IPS-18c (cell line): ENCODE measurements around the gene BRD8.
"Not testable (repeated sequence)": the region's sequence is repeated elsewhere in the genome, so short reads cannot be mapped to it uniquely, and the experiment has no call there.

Source experiments
- H3K4me3 ChIP-seq: 2 replicates; pipeline ENCODE4 v1.7.0; 2013; ENCODE audit warnings: low read depth, mild to moderate bottlenecking, low read length, moderate library complexity; ENCODE audit not compliant: insufficient read depth
- H3K9me3 ChIP-seq: one replicate; pipeline ENCODE4 v1.6.1; 2013; ENCODE audit warnings: mild to moderate bottlenecking, low read length, moderate library complexity; ENCODE audit not compliant: control insufficient read depth, insufficient read depth

BRD8 gene

GRCh38 chr5:138170299-138170698, 8.1 kb downstream of the BRD8 start:
- Histone ChIP-seq H3K9me3 (no peaks in the 10 kb centered on the region), H3K4me3 (no peak overlapping the region)

GRCh38 chr5:138169124-138169523, 9.3 kb downstream of the BRD8 start:
- Histone ChIP-seq H3K4me3 (no peak overlapping the region), H3K9me3 (no peaks in the 10 kb centered on the region)

GRCh38 chr5:138163721-138164120, 14.7 kb downstream of the BRD8 start:
- Histone ChIP-seq H3K4me3 (no peak overlapping the region), H3K9me3 (no peaks in the 10 kb centered on the region)

GRCh38 chr5:138160706-138161105, 17.7 kb downstream of the BRD8 start:
- Histone ChIP-seq H3K4me3 (no peak overlapping the region), H3K9me3 (no peaks in the 10 kb centered on the region)

- no peak overlapping the region for H3K4me3 ChIP-seq
- no peaks in the 10 kb centered on the region for H3K9me3 ChIP-seq
Observed at GRCh38 chr5:138159666-138160065, 18.8 kb downstream of the BRD8 start.

GRCh38 chr5:138157626-138158025, 20.8 kb downstream of the BRD8 start:
- H3K9me3 ChIP-seq = no peaks in the 10 kb centered on the region

GRCh38 chr5:138155977-138156376, 22.5 kb downstream of the BRD8 start:
- H3K9me3 ChIP-seq, H3K4me3 ChIP-seq: not testable (repeated sequence)

More at GRCh38 chr5:138157626-138158025, 20.8 kb downstream of the BRD8 start:
- H3K4me3 ChIP-seq = no peak overlapping the region

- Histone ChIP-seq H3K4me3 (no peak overlapping the region), H3K9me3 (no peaks in the 10 kb centered on the region)
Observed at GRCh38 chr5:138149530-138149929, 28.9 kb downstream of the BRD8 start.

GRCh38 chr5:138148811-138149210, 29.6 kb downstream of the BRD8 start:
- no peak overlapping the region for H3K4me3 ChIP-seq
- no peaks in the 10 kb centered on the region for H3K9me3 ChIP-seq

- H3K4me3 ChIP-seq, H3K9me3 ChIP-seq: not testable (repeated sequence)
Observed at GRCh38 chr5:138143578-138143977, 34.9 kb downstream of the BRD8 start.

- no peaks in the 10 kb centered on the region for H3K9me3 ChIP-seq
Observed at GRCh38 chr5:138141734-138142133, 36.7 kb downstream of the BRD8 start.

GRCh38 chr5:138140268-138140667, 38.2 kb downstream of the BRD8 start:
- H3K9me3 ChIP-seq = no peaks in the 10 kb centered on the region
- no peak overlapping the region for H3K4me3 ChIP-seq

More at GRCh38 chr5:138141734-138142133, 36.7 kb downstream of the BRD8 start:
- no peak overlapping the region for H3K4me3 ChIP-seq

- Histone ChIP-seq H3K9me3 (no peaks in the 10 kb centered on the region), H3K4me3 (peak overlapping the region; percentile 67; the same call in 1 of the 2 replicates)
Observed at GRCh38 chr5:138139781-138140090, 38.7 kb downstream of the BRD8 start.

- peak within 1 kb of the TSS; percentile 67 for H3K4me3 ChIP-seq
Observed at GRCh38 chr5:138138949-138139780, 39.3 kb downstream of the BRD8 start, which contains the start of gene NME5. TSS of gene NME5 (minus strand) at chr5:138139428. CDS start at chr5:138138780, 648 bp downstream.

GRCh38 chr5:138132543-138132942, 45.9 kb downstream of the BRD8 start:
- Histone ChIP-seq H3K4me3 (no peak overlapping the region), H3K9me3 (no peaks in the 10 kb centered on the region)

More at GRCh38 chr5:138138949-138139780, 39.3 kb downstream of the BRD8 start, which contains the start of gene NME5:
- H3K9me3 ChIP-seq = no peaks in the 10 kb centered on the region

- no peaks in the 10 kb centered on the region for H3K9me3 ChIP-seq
- H3K4me3 ChIP-seq = no peak overlapping the region
Observed at GRCh38 chr5:138129347-138129746, 49.1 kb downstream of the BRD8 start.

GRCh38 chr5:138128334-138128733, 50.1 kb downstream of the BRD8 start:
- Histone ChIP-seq H3K4me3 (no peak overlapping the region), H3K9me3 (no peaks in the 10 kb centered on the region)

GRCh38 chr5:138115254-138115653, 63.2 kb downstream of the BRD8 start:
- Histone ChIP-seq H3K9me3 (peaks cover 2% of the 10 kb centered on the region), H3K4me3 (no peak overlapping the region)

GRCh38 chr5:138111937-138112336, 66.5 kb downstream of the BRD8 start:
- Histone ChIP-seq H3K9me3 (peaks cover 2% of the 10 kb centered on the region), H3K4me3 (no peak overlapping the region)
